ENCODE data around the gene KCNIP1.

The KCNIP1 gene

DNA sequence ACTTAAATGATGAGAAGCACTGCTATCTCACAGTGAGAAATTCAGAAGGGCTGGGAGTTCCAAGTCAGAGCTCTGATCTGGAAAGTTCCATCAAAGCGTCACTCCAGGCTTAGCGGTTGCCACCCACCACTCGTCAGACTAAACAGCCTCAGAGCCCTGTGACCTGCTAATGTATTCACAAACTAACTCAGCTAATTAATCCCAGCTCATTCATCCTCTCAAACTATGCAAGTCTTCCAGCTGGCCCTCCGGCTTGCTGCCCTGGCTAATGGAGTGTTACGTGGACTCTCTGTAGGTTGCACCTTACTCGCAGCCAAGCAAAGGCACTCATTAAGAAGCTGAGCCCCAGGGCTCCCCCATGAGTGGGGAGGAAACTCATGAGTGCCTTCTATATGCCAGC is 197.5 kb downstream of the KCNIP1 start:
- no peak for DNase-seq (ENCODE audit: low read depth in 2 of 3, low spot score in 1 of 3)

GRCh38 chr5:170704417-170705192 is 200.8 kb downstream of the KCNIP1 start:
- DNase-seq (ENCODE audit: low read depth in 2 of 3, low spot score in 1 of 3): no peak

DNA sequence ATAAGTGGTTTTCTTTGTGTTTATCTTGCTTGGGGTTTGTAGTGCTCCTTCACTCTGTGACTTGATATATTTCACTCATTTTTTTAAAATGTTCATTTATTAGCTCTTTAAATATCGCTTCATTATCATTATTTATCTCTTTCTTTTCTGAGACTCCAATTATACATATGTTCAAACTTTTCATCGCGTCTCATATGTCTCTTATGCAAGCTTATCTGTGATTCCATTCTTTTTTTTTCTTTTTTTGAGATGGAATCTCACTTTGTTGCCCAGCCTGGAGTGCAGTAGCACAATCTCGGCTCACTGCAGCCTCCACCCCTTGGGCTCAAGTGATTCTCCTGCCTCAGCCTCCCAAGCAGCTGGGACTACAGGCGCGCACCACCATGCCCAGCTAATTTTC is 205.8 kb downstream of the KCNIP1 start:
- DNase-seq (ENCODE audit: low read depth in 2 of 3, low spot score in 1 of 3): no peak

GRCh38 chr5:170711300-170711699 is 207.5 kb downstream of the KCNIP1 start:
- DNase-seq (ENCODE audit: low read depth in 2 of 3, low spot score in 1 of 3): no peak

GRCh38 chr5:170715141-170715540 is 211.3 kb downstream of the KCNIP1 start:
- DNase-seq (ENCODE audit: low read depth in 2 of 3, low spot score in 1 of 3): no peak

DNA sequence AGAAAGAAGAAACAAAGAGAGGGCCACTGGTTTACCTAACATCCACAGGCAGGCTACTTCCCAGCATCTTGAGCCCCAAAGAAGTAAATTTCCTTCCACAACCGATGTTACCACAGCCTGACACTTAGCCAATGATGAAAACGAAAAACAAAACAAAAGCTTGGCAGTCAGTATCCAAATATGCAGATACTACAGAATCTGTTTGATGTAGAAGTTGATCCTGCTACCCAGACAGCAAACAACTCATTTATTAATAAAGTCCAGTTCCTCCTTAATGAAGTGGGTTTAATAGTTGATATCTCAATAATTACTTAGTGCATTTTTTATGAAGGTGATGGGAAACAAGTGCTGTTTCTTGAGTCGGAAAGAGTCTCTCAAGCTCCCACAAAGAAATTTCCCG is 212.6 kb downstream of the KCNIP1 start:
- no peak for DNase-seq (ENCODE audit: low read depth in 2 of 3, low spot score in 1 of 3)

DNA sequence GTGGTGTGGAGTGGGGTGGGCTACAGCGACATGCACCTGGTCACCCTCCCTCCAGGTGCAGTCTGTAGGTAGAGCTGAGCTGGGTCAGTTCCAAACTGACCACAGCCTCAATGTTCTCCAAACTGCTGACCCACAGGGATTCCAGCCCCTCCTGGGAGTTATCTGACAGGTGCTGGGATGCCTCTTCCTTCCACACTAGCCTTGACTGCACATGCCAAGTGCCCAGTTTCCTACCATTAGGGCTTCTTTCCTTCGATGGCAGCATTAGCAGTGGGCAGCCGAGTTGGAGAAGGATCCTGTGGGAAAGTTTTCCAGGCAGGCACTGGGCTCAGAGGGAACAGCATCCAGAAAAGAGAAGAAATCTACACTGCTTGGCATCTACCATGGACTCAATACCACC is 215.7 kb downstream of the KCNIP1 start:
- DNase-seq (ENCODE audit: low read depth in 2 of 3, low spot score in 1 of 3): no peak

DNA sequence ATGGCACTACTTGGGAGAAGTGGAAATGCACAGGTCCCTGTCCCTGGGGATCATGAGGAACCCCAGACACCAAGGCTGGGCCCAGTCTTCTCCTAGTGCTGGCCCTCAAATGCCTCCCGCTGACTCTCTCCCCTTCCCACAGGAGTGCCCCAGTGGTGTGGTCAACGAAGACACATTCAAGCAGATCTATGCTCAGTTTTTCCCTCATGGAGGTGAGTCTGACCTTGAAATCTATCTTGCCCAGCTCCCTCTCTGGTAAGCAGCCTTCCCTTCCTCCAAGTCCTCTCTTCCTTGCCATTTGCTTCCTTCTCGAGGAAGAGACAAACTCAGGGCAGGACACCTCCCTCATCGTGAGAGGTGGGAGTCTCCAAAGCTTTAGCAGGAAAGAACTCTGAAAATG is 216.4 kb downstream of the KCNIP1 start:
- DNase-seq (ENCODE audit: low read depth in 2 of 3, low spot score in 1 of 3): no peak

DNA sequence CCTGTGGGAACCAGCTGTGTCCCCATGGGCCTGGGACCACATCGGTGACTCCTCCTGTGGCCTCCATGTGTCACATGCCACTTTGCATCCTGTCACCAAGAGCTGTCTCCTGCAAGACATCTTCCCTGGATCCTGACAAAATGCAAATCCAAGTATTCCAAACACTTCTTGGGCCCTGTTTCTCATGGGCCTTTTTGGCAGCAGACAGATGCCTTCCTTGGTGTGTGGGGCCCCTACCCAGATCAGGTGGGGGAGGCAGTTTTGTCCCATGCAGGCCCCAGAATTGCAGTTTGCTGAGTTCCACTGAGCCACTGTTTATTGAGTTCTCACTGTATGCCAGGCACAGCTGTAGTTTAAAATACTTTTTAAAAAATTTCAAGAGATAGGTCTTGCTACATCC is 217.2 kb downstream of the KCNIP1 start:
- DNase-seq (ENCODE audit: low read depth in 2 of 3, low spot score in 1 of 3): no peak

- DNase-seq (ENCODE audit: low read depth in 2 of 3, low spot score in 1 of 3): no peak
These were observed 217.9 kb downstream of the KCNIP1 start for GRCh38 chr5:170721681-170722080.

DNA sequence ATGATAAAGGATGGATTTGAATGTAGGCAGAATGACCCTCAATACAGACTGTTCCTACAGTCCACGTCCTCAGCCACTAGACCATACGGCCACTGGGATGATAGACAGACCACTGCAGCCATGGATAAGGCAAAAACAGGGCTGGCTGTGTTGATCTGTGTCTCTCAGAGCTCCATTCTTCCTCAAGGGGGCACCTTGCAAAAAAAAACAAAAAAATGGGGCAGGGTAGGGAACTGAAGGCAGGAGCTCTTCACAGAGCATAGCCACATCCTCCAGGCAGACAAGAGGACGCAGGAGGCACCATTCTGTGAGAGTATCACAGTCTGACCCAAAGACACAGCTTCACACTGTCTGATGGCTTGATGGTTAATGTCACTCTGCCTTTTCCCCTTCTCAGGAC is 218.5 kb downstream of the KCNIP1 start:
- no peak for DNase-seq (ENCODE audit: low read depth in 2 of 3, low spot score in 1 of 3)

DNA sequence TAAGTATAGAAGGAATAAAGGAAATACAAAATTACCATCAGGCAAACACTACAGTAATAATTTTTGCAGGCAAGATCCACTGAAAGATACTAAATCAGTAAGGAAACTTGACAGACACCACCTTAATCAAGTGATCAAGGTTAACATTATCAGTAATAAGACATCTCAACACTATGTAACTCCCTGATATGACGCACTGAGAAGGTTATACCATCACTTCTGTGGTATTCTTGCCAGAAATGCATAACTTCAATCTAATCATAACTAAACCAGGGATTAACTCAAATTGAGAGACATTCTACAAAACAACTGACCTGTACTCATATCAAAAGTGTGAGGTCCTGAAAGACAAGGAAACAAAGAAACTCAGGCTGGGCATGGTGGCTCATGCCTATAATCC is 227.2 kb downstream of the KCNIP1 start:
- DNase-seq (ENCODE audit: low read depth in 2 of 3, low spot score in 1 of 3): no peak

DNA sequence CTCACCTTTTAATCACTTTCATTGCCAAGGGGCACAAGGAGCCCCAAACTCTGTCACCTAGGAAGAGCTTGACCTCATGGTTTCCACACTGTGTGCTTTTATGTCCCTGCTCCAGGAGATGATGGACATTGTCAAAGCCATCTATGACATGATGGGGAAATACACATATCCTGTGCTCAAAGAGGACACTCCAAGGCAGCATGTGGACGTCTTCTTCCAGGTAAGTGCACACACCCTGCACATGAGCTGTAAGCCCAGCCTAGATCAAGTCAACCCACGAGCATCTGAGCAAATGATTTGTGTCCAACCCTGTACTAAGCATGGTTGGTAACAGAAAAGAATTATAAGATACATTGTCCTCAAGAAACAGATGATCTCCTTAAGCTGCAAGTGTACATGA is 228.9 kb downstream of the KCNIP1 start:
- DNase-seq (ENCODE audit: low read depth in 2 of 3, low spot score in 1 of 3): no peak

DNA sequence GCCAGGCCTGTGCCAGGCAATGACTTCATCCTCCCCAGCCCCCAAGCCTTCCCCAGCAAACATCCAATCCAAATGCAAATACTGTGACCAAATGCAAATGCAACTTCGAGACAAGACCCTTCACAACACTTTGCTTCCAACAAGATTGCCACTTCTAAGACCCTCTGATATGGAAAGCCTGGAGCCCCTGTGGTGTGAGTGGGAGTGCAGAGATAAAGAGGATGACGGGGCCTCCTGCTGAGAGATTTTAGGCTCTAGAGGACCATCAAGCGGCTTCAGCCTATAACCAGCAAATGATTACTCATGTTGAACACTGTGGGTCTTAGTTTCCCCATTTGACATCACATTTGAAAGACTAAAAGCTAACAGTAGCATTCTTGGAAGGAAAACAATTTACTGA is 233.1 kb downstream of the KCNIP1 start:
- DNase-seq (ENCODE audit: low read depth in 2 of 3, low spot score in 1 of 3): no peak

DNA sequence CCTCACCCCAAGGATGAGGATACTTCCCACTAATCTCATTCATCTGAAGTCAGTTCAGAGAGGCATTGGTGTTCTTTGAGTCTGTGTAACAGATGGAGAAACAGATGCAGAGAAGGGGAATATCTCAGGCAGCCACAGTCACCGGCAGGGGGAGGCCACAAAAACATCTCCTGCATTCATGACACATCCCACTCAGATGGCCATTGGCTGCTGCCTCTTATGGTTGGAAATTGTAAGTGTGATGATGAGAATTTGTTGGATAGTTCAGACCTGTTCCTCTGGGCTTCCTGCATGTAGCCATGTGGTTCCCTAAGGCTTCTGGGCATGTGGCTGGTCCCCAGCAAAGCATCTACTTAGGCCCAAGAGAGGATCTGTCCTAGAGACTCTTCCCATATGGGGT is 233.8 kb downstream of the KCNIP1 start:
- DNase-seq (ENCODE audit: low read depth in 2 of 3, low spot score in 1 of 3): no peak

DNA sequence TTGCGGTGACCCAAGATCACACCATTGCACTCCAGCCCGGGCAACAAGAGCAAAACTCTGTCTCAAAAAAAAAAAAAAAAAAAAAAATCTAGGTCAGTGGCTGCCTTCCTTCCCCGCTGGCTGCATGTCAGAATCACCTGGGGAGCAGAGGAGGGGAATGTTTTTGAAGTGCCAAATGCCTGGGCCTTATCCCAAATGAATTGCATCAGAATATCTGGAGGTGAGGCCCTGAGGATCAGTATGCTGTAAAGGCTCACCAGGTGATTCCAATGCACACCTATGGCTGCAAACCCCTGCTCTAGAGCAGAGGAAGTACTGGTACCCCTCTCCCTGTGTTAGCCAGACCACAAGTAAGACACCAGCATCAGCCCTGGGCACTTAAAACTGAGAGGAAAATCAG is 235.0 kb downstream of the KCNIP1 start:
- DNase-seq (ENCODE audit: low read depth in 2 of 3, low spot score in 1 of 3): no peak

DNA sequence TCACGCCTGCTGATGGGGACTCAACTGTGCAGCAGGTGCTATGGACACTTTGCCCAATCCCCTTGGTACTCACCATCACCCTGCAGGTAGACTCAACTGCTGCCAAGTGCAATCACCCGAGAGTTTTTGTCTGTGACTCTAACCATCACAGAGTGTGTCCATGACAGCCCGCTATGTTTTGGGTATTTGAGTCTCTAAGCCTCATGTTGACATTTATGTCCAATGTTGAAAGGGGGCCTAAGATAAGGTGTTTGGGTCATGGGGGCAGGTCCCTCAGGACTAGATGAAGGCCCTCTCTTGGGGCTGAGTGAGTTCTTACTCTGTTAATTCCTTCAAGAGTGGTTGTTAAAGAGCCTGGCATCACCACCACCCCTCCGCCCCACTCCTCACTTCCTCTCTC is 235.6 kb downstream of the KCNIP1 start:
- DNase-seq (ENCODE audit: low read depth in 2 of 3, low spot score in 1 of 3): no peak

GRCh38 chr5:170740551-170741205 is 236.9 kb downstream of the KCNIP1 start:
- DNase-seq (ENCODE audit: low read depth in 2 of 3, low spot score in 1 of 3): no peak

DNA sequence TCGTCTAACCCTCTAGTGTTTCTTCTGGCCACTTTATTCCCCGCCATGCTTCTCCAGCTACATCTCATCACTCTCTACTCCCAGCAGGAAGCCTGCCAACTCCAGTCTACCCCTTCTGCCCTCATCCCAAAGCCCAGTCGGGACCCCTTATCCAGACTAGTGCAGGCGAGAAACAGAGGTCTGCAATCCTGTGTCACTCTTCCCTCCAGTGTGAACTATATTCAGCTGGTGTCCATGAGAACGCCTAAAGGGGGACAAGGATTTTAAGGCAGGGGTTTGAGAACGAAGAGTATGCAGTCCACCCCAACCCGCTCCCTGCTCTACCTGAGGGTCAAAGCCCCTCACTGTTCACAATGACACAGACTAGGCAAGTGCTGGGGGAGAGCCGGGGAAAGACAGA is 238.0 kb downstream of the KCNIP1 start:
- no peak for DNase-seq (ENCODE audit: low read depth in 2 of 3, low spot score in 1 of 3)

DNA sequence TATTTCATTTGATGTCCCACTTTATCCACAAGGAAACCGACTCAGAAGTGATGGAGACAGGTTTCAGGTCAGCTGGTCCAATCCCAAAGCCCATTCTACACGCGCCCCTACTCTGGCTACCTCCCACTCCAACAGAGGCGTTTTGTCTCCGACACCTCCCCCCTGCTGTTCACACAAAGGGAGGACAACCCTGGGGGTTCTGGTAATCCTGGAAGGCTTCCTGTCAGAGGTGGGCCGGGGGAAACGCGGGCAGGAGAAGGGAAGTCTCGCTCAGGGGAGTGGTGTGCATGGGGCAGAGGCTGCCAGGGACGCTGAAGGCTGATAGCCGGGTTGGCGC is 240.0 kb downstream of the KCNIP1 start:
- no peak for DNase-seq (ENCODE audit: low read depth in 2 of 3, low spot score in 1 of 3)

DNA sequence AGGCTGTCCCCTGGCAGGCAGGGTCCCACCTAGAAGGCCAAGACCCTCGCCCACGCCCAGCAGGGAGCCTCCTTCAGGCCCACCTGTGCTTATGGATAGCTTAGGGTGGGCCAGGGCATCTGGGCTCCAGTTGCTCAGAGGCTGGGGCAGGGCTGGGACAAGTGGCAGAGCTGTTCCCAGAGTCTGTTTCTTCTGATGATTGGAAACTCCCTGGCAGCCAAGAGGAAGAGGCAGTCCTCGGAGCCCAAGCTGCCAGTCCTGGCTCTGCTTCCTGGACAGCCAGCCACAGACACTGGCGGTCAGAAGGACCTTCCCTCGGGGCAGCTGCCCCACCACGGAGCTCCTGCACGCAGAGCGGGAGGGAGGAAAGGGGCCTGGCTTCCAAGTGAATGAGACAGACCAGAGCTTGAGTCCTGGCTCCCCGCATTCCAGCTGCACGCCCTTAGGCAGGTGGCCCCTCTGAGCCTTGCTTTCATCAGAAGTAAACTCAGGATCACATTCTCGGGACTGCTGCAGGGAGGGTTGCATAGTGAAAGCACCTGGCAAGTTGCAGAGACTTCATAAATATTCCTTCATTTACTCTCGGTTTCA is 241.8 kb downstream of the KCNIP1 start:
- no peak for DNase-seq (ENCODE audit: low read depth in 2 of 3, low spot score in 1 of 3)

- DNase-seq (ENCODE audit: low read depth in 2 of 3, low spot score in 1 of 3): no peak
These were observed 242.5 kb downstream of the KCNIP1 start for GRCh38 chr5:170746075-170746960.
